GM21360 (cell line): Measurements from ENCODE around the gene NECTIN1.
"Not testable (repeated sequence)": the region's sequence is repeated elsewhere in the genome, so short reads cannot be mapped to it uniquely, and the experiment has no call there.

Experiments
- ATAC-seq: cut with Tn5 transposase; IDR thresholded peaks from one replicate; pipeline ENCODE4 v1.9.1; 2021; ENCODE audit warnings: mild to moderate bottlenecking, moderate library complexity; ENCODE audit not compliant: unreplicated experiment

NECTIN1 gene

GRCh38 chr11:119622454-119623143 is 106.4 kb downstream of the NECTIN1 start:
- no peak for ATAC-seq

GRCh38 chr11:119619665-119620064 is 109.3 kb downstream of the NECTIN1 start:
- ATAC-seq = no peak

- no peak for ATAC-seq
These were observed 110.6 kb downstream of the NECTIN1 start for GRCh38 chr11:119618208-119618909.

GRCh38 chr11:119617340-119617713 is 111.7 kb downstream of the NECTIN1 start:
- no peak for ATAC-seq

GRCh38 chr11:119616586-119617339 is 112.2 kb downstream of the NECTIN1 start:
- no peak for ATAC-seq

GRCh38 chr11:119615882-119616196 is 113.2 kb downstream of the NECTIN1 start:
- no peak for ATAC-seq

- ATAC-seq = no peak
These were observed 113.8 kb downstream of the NECTIN1 start for GRCh38 chr11:119615003-119615881.

- no peak for ATAC-seq
These were observed 114.6 kb downstream of the NECTIN1 start for GRCh38 chr11:119614222-119615002.

GRCh38 chr11:119612814-119613213 is 116.2 kb downstream of the NECTIN1 start:
- no peak for ATAC-seq

- ATAC-seq = no peak
These were observed 118.1 kb downstream of the NECTIN1 start for GRCh38 chr11:119610836-119611426.

GRCh38 chr11:119608781-119609180 is 120.2 kb downstream of the NECTIN1 start:
- no peak for ATAC-seq

GRCh38 chr11:119608201-119608600 is 120.8 kb downstream of the NECTIN1 start:
- ATAC-seq = no peak

- ATAC-seq = no peak
These were observed 121.3 kb downstream of the NECTIN1 start for GRCh38 chr11:119607726-119608125.

- ATAC-seq = no peak
These were observed 123.8 kb downstream of the NECTIN1 start for GRCh38 chr11:119605137-119605665.

GRCh38 chr11:119602745-119603373 is 126.1 kb downstream of the NECTIN1 start:
- ATAC-seq = no peak

- ATAC-seq = no peak
These were observed 129.0 kb downstream of the NECTIN1 start for GRCh38 chr11:119599864-119600541.

- not testable (repeated sequence) for ATAC-seq
These were observed 133.1 kb downstream of the NECTIN1 start for GRCh38 chr11:119595941-119596340.

- no peak for ATAC-seq
These were observed 134.3 kb downstream of the NECTIN1 start for GRCh38 chr11:119594639-119595249.
